Esophagus squamous epithelium (tissue), 4 donors: ENCODE measurements around the gene EHD3.

Experiments
- POLR2A ChIP-seq, 4 donors: fragments of 450-650 bp; IDR thresholded peaks; one replicate each; pipeline ENCODE4 v1.6.1; 2017; ENCODE audit warnings: antibody characterized with exemption in 4 of 4, mild to moderate bottlenecking in 4 of 4, moderate library complexity in 3 of 4
- TF ChIP-seq, protein P1 (sequence below), 6 experiments: fragments of 450-650 bp in 4 of 6; fragments of 200-600 bp in 2 of 6; sonication (generic) in 2 of 6; IDR thresholded peaks; one replicate each; pipeline ENCODE4 v1.5.1; 2016 to 2019; ENCODE audit warnings: antibody characterized with exemption in 6 of 6, mild to moderate bottlenecking in 4 of 6, moderate library complexity in 4 of 6

DNA sequence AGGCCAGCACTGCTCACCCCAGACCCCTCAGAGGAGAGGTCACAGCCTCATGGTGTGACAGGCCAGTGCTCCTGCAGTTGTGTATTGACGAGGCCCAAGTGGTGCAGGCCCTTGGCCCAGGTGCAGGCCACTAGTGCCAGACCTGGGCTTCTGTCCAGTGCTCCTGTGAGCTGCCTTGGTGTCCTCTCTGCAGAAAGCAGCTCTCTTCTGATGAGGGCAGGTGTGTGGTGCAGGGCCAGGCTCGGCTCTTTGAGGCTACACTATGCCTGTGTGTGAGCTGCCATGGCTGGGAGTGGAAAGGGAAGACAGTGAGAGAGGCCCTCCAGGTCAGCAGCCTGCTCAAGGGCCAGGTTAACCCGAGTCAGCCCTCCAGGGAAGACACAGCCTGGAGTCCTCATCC, 17.1 kb downstream of the EHD3 start:
- TF ChIP-seq, protein P1, sequence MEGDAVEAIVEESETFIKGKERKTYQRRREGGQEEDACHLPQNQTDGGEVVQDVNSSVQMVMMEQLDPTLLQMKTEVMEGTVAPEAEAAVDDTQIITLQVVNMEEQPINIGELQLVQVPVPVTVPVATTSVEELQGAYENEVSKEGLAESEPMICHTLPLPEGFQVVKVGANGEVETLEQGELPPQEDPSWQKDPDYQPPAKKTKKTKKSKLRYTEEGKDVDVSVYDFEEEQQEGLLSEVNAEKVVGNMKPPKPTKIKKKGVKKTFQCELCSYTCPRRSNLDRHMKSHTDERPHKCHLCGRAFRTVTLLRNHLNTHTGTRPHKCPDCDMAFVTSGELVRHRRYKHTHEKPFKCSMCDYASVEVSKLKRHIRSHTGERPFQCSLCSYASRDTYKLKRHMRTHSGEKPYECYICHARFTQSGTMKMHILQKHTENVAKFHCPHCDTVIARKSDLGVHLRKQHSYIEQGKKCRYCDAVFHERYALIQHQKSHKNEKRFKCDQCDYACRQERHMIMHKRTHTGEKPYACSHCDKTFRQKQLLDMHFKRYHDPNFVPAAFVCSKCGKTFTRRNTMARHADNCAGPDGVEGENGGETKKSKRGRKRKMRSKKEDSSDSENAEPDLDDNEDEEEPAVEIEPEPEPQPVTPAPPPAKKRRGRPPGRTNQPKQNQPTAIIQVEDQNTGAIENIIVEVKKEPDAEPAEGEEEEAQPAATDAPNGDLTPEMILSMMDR (IDR thresholded peaks at IDR 0.05) = no peak
- no peak for TF ChIP-seq POLR2A (IDR thresholded peaks at IDR 0.05)
